Bone marrow (tissue), 2 donors: ENCODE results near the gene RAD51B.

Experiments
- DNase-seq, 2 donors: peaks; one replicate each; lab custom pipeline; 2025; lab: John Stamatoyannopoulos, UW

Gene RAD51B

DNA sequence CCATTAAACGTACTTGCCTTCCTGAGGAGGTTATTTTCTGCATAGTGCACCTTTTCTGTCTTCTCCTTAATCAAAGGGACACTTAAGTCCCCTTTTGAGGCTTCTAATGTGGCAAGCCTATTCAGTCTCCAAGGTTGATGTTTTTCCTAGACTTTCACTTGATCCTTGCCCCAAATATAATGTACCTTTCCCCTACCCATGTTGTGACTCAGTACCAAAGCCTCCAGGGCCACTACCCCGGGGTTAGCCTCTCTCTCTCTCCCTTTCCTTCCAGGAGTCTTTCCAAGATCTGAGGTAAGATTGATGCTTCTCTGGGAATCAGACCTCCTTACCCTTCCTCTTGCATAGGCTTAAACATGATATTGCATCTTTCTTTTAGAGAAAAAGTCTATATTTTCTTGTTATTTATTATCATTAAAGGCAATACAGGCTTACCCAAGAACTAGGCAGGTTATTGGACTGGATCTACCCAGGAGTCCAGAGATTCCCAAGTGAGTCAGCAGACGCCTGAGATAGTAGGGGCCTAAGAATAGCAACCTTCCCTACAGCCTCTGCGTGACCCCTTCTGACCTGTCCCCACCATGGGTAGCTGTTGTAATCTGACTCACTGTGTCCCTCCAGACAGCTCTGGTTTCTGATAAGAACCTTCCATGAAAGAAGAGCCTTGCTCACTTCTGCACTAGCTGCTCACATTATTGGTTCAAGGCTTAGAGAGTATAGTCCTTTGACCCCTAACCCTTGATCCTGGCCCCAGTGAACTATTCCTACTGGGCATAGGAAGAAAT, 800.4 kb downstream of the RAD51B start:
- no peak for DNase-seq

DNA sequence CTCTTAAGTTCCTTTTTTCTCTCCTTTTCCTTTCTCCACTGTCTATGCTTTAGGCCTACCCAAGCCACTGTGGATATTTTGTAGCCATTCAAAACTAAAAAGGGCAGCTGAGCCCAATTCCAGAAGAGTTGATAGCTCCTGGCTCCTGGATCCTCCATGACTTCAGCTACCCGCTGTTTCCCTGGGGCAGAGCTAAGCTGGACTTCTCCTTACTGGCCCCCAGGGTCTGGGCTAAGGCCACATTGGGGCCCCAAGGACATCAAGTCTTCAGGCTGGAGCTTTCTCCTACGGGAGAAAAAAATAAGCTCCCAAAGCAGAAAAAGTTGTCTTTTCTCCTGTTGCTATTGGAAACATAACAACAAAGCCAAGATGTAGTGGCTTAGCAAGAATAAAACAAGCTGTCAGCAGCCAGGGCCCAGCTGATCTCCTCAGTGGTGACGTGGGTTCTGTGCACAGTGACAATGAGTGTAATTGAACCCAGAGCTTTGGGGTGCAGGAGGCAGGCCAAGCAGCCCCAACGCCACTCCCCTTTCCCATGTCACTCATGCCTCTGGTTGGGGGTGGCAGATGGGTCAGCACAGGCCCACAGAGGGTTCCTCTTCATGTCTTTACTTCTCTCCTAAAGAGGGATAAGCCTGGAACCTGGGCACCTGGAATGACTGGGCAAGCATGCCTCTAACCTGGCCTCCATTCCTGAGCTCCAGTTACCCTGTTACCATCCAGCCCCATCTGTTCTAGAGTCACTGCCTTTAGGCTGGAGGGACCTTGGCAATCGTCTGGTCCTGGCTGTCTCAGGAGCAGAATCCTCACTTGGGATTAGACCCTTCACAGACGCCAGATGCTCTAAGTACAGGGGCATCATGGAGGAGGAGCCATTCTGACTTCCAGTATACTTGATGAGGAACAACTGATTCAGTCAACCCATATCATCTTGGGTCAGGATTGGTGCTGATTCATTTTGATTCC, 802.1 kb downstream of the RAD51B start:
- DNase-seq: no peak

DNA sequence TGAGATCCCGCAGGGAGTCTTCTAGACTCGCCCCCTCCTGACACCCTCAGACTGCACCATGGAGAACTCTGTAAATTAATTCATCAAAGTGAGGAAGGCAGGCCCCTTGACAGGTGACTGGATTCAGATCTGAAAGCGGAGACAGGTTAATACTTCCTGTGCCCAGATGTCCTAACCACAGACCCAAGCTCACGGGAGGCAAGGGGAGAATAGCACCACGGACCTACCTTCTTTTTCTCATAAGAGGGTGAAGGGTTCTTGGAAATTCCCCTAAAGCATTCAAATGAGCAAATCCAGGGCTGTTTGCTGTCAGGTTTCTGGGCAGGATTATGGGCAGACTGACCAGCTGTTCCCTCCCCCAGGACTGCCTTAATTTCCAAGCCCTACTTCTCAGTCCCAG, 803.3 kb downstream of the RAD51B start:
- no peak for DNase-seq

DNA sequence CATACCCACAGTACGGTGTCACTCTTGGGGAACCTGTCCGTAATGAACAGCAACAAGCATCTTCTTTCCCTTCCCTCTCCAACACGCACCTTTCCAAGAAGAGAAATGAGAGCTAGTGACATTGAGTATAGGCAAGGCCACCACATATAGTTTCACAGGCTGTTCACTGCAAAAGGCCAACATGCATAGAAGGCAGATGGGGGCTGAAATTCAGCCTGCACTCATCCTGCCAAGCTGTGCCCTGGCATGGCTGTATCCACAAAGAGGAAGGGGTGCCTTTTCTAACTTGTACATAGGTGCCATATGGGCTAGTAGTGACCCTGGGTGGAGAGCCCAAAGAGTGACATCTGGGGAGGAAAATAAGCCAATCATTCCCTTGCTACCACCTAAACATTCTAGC, 803.7 kb downstream of the RAD51B start:
- DNase-seq: no peak

DNA sequence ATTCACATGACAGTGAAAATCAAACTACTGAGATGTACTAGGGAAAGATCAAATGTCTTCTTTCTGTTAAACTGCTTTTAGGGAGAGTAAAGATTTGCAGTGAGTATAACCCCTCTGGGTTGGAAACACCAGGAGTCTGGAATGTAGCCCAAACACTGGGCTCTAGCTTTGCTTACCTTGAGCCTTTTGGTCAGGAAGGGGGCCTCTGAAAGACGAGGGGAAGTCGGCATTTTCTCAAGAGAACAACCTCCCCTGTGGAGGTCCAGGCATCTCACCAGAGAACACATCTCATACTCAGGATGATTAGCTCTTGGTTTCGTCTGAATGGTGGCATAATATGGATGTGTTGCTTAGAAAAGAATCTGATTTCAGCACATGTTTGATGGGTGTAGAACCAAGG, 804.2 kb downstream of the RAD51B start:
- no peak for DNase-seq

DNA sequence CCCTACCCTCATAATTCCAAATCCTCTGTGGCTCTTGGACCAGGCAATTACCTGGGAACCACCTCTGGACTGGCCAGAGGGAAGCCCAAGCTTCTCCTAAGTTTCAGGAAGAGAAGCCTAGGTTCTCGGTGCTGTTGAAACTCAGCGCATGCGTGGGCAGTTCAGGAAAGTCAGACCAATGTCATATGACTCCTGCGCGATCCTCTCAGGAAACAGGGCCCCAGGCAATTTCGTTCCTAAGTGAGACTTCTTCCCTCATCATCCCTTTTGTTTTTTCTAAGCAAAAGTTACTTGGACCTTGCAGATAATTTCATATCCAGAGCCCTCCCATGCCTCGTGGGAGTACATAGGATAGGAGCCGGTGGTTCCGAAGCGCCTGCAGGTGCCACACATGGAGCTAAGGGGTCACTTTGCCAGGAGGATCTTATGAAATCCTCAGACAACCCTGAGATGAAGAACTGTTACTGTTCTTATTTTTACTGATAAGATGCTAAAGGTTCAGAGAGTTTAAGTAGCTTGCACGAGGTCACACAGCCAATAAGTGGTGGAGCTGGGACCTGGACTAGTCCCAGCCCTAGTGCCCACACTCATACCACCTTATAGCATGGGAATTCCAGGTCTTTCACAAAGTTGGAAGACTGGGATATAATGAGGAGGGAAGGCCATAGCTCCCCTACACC, 805.1 kb downstream of the RAD51B start:
- no peak for DNase-seq

DNA sequence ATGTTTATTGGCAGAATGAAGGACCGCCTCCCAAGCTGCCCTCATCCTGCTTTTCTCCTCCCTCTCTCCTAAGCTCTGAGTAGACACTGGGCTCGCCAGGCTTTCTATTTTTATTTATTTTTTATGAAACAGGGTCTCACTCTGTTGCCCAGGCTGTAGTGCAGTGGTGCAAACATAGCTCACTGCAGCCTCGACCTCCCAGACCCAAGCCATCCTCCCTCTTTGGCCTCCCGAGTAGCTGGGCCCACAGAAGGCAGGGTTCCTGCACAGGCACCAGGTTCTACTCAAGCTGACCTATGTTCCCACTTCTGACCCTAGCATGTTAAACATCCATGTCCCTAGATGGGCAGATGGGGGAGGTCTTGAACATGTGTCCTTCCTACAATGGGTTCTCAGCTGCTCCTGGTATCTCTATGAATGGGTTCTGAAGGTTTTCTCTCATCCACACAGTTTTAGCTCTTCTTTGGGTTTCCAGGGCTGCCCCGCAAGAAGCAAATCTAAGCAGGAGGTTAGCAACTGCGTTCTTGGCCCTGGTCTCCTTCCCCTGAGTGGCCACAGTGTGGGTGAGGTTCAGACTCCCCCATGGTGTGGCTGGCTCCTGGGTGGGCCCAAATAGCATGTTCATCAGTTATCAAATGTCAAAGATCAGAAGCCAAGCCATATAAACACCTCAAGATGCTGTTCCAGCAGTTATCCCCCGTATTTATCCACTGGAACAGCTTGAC, 805.9 kb downstream of the RAD51B start:
- no peak for DNase-seq

DNA sequence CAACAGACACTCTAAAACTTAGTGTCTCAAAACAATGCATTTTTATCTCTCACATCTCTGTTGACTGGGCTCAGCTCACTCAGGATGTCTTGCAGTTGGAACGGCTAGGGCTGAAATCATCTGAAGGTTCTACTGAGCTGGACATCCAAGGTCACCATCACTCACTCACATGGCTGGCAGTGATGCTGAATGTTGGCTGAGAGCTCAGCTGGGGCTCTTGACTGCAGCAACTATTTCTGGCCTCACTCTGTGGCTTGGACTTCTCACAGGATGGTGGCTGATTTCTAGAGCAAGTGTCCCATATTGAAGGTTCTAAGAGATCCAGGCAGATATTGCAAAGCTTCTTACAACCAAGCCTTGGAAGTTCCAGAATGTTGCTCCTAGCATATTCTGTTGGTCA, 806.8 kb downstream of the RAD51B start:
- DNase-seq: no peak

DNA sequence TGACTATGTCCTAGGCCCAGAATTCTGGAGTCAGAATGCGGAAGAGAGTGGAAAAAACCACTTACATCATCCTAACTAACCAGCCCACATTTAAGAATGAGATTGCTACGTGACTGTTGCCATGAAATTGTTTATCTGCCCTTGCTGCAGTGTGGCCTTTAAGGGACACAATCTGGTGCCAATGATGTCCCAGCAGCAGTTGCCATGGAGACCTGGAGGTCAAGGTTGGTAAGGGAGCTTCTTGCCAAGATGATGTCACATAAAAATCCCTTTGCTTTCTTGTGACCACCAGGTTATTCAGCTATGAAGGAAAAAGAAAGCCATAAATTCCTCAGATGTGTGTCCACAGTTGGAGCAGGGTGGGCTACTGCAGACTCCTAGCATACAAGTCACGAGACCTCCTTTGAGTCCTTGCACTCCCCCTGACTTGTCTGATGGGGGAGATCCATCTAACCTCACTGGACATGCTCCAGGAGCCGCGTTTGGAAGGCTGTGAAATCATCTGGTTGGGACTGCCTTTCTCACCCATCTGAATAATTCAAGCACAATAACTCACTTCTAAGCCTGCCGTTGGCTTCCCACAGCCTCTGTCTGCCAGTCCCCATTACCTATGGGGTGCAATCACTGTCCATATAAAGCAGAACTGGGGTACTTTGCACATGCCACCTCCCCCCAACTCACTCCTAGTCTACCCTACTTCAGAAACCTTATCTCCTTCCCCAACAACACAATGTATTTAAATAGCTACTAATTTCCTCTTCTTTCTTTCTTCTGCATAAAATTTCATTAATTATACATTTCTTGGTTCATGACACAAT, 807.7 kb downstream of the RAD51B start:
- DNase-seq: no peak

DNA sequence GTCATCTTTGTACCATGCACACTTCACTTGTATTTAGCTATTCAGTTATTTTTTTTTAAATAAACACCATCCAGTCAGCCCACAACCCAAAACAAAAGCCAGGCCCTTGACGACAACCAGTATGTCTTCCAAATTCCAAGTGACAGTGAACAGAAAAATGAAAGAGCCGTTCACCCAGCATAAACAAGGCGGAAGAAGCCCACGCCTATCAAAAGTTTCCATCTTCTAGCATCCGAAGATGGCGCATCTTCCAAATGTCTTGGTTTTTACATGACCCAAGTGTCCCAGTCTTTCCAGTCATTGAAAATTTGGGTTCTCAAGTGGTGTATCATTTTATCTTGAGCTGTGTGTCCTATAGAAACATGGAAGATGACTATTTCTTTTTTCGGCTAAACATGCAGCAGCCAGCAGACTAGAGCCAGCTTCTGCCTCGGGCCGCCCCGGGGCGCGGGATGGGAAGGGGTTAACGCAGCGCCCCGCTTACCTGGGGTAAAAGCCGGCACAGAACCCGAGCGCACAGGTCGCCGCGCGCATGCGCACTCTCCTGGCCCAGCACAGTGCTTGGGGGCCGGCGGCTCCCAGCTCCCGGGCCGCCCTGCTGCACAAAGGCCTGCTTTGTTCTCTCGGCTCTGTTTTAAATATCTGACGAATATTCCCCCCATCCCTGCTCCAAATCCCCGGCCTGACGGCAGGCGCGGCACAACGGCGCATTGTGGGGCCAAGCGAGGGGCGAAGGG, 808.5 kb downstream of the RAD51B start:
- DNase-seq: no peak

DNA sequence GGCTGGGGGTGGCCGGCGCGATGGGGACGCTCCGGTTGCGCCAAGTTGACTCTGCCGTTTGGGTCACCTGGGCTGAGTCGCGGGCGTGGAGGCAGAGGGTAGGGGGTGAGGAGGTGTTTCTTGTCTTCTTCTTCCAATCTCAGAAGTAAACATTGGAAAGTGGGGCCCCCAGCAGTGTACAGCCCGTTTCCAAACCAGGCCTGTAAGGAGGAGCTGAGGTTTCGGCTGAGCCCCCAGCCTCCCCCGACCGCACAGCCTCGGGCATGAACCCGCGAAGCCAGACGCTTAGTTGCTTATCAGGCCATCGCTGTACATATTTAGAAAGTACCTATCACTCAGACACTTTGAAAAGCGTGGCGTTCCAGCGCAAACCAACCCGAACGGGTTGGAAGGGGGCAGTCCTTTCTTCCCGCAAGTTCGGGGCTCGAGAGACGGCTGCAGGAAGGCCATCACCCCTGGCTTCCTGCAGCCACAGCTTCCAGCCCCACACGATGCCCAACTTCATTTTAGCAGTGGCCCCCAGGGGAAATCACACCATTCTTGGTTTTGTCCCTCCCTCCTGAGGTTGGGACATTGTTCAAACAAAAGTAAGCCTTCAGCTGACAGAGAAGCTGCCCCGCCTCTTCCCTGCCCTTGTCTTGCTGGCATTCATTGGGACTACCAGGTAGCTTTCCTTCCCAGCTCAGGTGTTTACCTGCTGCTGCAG, 809.2 kb downstream of the RAD51B start:
- no peak for DNase-seq

DNA sequence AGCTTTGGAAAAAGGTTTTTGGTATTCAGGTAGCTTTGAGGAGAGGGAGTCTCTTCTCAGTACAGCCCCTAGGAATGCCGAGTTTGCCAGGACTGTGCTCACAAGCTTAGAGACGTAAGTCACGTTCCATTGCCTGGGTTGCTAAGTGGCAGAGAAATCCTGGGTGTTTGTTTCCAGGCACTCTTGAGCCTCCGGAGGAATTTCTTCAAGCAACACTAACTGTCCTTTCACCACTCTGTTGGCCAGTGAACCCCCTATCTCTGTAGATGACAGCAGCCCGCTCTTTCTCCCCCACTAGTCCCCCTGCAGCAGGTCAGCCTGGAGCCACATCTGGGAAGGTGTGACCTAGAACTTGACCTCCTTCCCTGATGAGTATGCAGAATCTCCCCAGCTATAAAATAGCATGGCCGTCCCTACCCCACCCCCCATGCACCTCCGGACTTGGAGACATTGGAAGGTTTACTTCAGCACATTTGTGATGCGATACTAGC, 810.5 kb downstream of the RAD51B start:
- DNase-seq: no peak

DNA sequence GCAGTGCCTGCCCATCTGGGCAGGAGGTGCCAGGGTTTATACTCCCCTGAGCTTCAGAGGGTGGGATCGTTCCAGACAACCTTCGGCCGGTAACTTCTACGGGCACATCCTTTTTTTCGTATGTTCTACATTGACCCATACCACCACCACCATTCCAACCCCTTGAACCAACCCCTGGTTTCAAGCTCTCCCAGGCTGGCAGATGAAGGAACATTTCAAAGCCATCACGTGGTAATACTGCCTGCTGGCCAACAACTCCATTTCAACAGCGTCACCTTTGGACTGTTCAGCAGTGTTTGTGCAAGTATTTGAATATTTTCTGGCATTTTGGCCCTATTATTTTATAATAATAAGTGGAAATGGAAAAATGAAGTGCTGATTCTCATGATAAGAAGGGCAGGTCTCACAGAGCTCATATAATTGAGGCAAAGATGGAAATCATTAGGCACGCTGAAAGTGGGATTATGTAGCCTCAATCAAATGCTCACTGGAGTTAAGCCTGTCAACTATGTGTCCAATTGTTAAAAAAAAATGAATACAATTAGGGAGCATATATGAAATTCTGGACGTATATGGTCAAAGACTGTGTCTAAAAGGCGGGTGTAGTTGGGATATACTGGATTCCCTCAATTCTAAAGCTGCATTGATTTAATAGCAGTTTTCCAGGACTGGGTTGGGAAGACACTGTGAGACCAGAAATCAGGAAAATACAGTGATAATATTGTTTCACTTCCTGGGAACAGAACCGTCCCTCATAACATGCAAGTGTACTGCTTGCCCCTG, 811.2 kb downstream of the RAD51B start:
- DNase-seq: no peak

DNA sequence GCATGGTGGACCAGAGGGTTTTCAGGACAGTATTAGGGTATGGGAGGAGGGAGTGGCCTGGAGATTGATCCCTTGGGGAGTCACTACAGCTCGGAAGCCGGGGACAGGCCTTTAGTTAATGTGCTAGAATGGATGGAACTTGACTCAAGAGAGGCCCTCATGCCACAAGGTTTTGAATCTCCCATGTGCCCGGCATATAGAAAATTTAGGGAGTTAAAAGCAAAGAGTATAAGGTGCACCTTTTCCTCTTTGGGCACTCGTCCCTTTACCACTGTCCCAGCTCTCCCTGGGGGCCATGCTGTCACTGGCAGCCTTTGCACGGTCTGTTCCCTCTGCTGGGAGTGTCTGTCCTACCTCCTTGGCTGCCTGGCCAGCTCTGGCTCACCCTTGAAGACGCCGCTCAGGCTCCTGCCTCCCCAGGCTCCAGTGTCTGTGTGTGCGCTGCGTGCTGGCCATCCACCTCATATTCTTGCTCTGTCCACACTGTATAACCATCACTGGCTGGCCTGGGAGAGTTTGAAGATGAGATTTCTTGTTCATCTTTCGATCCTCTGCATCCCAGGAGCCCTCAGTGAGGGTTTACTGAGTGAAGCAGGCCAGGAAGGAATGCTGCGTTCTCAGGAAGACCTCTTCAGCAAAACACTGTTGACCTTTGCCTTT, 811.9 kb downstream of the RAD51B start:
- DNase-seq: no peak

DNA sequence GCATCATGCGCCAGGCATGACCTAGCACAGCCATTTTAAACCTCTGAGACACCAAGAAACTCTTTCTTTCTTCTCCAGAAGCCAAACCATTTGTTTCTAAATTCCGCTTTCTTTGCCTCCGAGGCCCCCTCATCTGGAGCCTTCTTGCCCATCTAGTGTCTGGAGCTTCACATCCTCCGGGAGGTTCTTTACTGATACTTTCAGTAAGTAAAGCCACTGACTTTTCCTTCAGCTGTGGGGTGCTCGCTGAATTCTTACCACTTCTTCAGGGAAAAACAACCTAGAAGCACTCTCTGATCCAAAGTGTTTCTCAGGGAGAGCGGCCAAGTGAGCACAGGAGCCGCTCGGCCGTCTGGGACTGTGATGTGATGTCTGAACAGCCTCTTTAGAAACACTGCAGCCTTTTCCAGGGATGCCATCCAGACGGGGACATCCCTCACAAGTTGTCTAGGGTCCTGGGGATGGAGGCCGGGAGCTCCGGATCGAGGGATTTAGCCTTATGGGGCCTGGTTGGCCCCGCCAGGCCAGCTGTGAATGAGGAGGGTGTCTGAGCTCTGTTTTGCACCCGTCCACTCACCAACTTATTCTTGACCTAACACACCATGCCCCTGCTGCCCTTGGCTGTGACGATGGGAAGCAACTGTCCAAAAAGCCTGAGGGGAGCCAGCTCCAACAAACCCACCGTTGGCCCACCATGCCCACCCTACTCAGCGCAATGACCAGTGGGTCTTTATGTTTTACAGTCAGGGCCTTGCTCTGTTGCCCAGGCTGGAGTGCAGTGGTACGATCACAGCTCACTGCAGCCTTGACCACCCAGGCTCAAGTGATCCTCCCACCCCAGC, 812.7 kb downstream of the RAD51B start:
- DNase-seq: no peak

DNA sequence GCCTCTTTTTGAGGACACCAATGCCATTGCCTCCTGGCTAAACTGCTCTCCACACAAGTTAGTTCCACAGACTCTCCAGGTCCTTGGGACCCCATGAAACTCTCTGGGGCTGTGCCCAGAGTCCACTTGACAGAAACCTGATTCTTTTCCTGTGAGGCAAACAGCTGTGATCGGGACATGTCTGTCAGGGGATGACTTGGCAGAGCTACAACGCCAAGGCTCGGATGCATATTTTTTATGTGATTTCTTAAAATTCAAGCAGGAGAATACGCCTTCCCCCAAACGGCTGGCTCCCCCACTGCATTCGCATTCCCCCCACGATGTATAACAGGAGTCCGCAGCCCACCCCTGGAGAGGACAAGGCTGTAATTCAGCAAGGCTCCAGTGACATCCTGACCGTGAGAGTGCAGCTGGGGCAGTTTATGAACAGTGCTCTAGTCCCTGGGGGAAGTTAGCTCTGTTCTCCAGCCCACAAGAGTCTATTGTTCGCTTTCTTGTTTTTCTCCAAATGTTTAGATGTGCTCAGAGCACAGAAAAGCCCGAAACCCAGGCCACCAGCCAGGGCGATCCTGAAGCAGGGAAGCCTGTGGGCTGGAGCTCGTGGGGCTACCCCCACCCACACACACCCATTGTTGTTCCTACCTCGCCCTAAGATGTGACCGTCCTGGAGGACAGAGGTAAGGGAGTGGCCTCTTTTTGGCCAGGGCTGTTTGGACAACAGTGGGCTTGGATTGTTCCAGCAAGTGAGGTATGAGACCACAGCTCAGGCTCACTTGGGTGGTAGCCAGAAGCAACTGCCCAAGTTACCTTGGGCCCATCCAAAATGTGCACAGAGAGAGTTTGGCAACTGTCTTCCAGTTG, 813.8 kb downstream of the RAD51B start:
- DNase-seq: peak in 1 of 2 donors; percentile 30
